Muscle of leg (tissue), 11 donors: Measurements from ENCODE around the gene SCRN3. TPM values are rescaled to one million over a fixed set of nuclear protein-coding genes. Genes with fewer than 3 reads are reported as not detected.
"Not testable (repeated sequence)": the region's sequence is repeated elsewhere in the genome, so short reads cannot be mapped to it uniquely, and the experiment has no call there.

Experiments used
- DNase-seq: peaks from one replicate; pipeline ENCODE4 v3.0.0; 2013
- H3K27ac ChIP-seq: one replicate; pipeline ENCODE4 v1.5.1; 2013; ENCODE audit warnings: mild to moderate bottlenecking, low read length, control low read depth
- H3K27me3 ChIP-seq: one replicate; pipeline ENCODE4 v1.6.1; 2013; ENCODE audit warnings: low read length; ENCODE audit not compliant: control insufficient read depth, insufficient read depth
- H3K36me3 ChIP-seq: one replicate; pipeline ENCODE4 v1.6.1; 2013; ENCODE audit warnings: low read length; ENCODE audit not compliant: control insufficient read depth, insufficient read depth
- H3K4me1 ChIP-seq: one replicate; pipeline ENCODE4 v1.6.1; 2013; ENCODE audit warnings: low read length; ENCODE audit not compliant: control insufficient read depth, insufficient read depth
- H3K4me3 ChIP-seq: one replicate; pipeline ENCODE4 v1.5.1; 2013; ENCODE audit warnings: low read length, control low read depth
- H3K9me3 ChIP-seq: replicated peaks from 2 replicates; pipeline ENCODE4 v1.6.1; 2013; ENCODE audit warnings: low read depth, low read length; ENCODE audit not compliant: control insufficient read depth
- WGBS: methylation state at CpG from one replicate; pipeline ENCODE4 v1.1.5; 2013; ENCODE audit warnings: missing lambda C conversion rate; ENCODE audit not compliant: insufficient coverage; 5-methylcytosine and 5-hydroxymethylcytosine counted together
- polyA plus RNA-seq, 8 donors: library from polyadenylated mRNA; unstranded; fragments of 120-200 nt; gene quantifications; one replicate each; pipeline versions ENCODE4 v1.2.1 to v1.2.3, GENCODE V29; 2013; ENCODE audit warnings: inconsistent platforms in 1 of 8, low replicate concordance in 1 of 8; ENCODE audit not compliant: insufficient read length in 8 of 8, insufficient read depth in 1 of 8
- total RNA-seq: library from RNA; stranded (reverse); fragments of 120-200 nt; gene quantifications from one replicate; pipeline ENCODE4 v1.2.4, GENCODE V29; 2013

The SCRN3 gene
- total and polyA plus RNA-seq, 9 donors: 19.4 to 35.0 (median 29.8) TPM

GRCh38 chr2:174364628-174365027, 30.9 kb upstream of the SCRN3 start:
- no peak for DNase-seq
- Histone ChIP-seq H3K36me3 (peaks cover 21% of the 10 kb centered on the region), H3K4me3 (no peak overlapping the region), H3K27me3 (no peaks in the 10 kb centered on the region), H3K27ac (no peak overlapping the region), H3K9me3 (peaks cover 10% of the 10 kb centered on the region), H3K4me1 (no peaks in the 10 kb centered on the region)
- WGBS: 100% methylated on average over 1 of the region's 2 CpGs

GRCh38 chr2:174365571-174365970, 30.0 kb upstream of the SCRN3 start:
- no peak overlapping the region for H3K27ac ChIP-seq
- H3K27me3 ChIP-seq: no peaks in the 10 kb centered on the region
- H3K4me1 ChIP-seq: no peaks in the 10 kb centered on the region
- WGBS: no CpG with 5 or more reads among the region's 2 CpGs
- no peak overlapping the region for H3K4me3 ChIP-seq
- peaks cover 29% of the 10 kb centered on the region for H3K36me3 ChIP-seq
- peaks cover 10% of the 10 kb centered on the region for H3K9me3 ChIP-seq
- DNase-seq: no peak

GRCh38 chr2:174368691-174369090, 26.8 kb upstream of the SCRN3 start:
- Histone ChIP-seq H3K36me3 (peaks cover 29% of the 10 kb centered on the region), H3K4me1 (no peaks in the 10 kb centered on the region), H3K27ac (no peak overlapping the region), H3K4me3 (no peak overlapping the region), H3K9me3 (peaks cover 10% of the 10 kb centered on the region), H3K27me3 (no peaks in the 10 kb centered on the region)
- no peak for DNase-seq
- no CpG with 5 or more reads among the region's 1 CpG for WGBS

GRCh38 chr2:174376967-174377366, 18.6 kb upstream of the SCRN3 start:
- Histone ChIP-seq H3K4me1 (no peaks in the 10 kb centered on the region), H3K27ac (no peak overlapping the region), H3K9me3 (no peaks in the 10 kb centered on the region), H3K4me3 (no peak overlapping the region), H3K36me3 (peaks cover 32% of the 10 kb centered on the region), H3K27me3 (no peaks in the 10 kb centered on the region)
- DNase-seq: no peak
- WGBS: no CpG with 5 or more reads among the region's 2 CpGs

GRCh38 chr2:174383796-174384195, 11.7 kb upstream of the SCRN3 start:
- no peak overlapping the region for H3K27ac ChIP-seq

GRCh38 chr2:174385201-174385600, 10.3 kb upstream of the SCRN3 start:
- H3K4me1 ChIP-seq: no peaks in the 10 kb centered on the region
- no peaks in the 10 kb centered on the region for H3K9me3 ChIP-seq
- H3K27me3 ChIP-seq: no peaks in the 10 kb centered on the region
- WGBS: no CpG with 5 or more reads among the region's 3 CpGs
- no peak overlapping the region for H3K4me3 ChIP-seq
- no peak overlapping the region for H3K27ac ChIP-seq
- no peak for DNase-seq
- H3K36me3 ChIP-seq: peaks cover 19% of the 10 kb centered on the region

More at GRCh38 chr2:174383796-174384195, 11.7 kb upstream of the SCRN3 start:
- peak; percentile 7 for DNase-seq
- Histone ChIP-seq H3K4me3 (no peak overlapping the region), H3K9me3 (no peaks in the 10 kb centered on the region), H3K4me1 (no peaks in the 10 kb centered on the region), H3K27me3 (no peaks in the 10 kb centered on the region), H3K36me3 (peaks cover 21% of the 10 kb centered on the region)
- WGBS: no CpG with 5 or more reads among the region's 1 CpG

GRCh38 chr2:174388706-174389105, 6.8 kb upstream of the SCRN3 start:
- H3K4me1 ChIP-seq, H3K27me3 ChIP-seq, H3K27ac ChIP-seq, H3K4me3 ChIP-seq, H3K9me3 ChIP-seq, DNase-seq: not testable (repeated sequence)
- H3K36me3 ChIP-seq: peaks cover 19% of the 10 kb centered on the region
- WGBS: 100% methylated on average over 1 of the region's 3 CpGs

- H3K27ac ChIP-seq: no peak overlapping the region
- H3K36me3 ChIP-seq: peaks cover 19% of the 10 kb centered on the region
- H3K27me3 ChIP-seq: no peaks in the 10 kb centered on the region
- no peaks in the 10 kb centered on the region for H3K9me3 ChIP-seq
- 100% methylated on average over 3 of the region's 6 CpGs for WGBS
- no peaks in the 10 kb centered on the region for H3K4me1 ChIP-seq
- DNase-seq: no peak
- H3K4me3 ChIP-seq: no peak overlapping the region
These were observed 6.0 kb upstream of the SCRN3 start for GRCh38 chr2:174389542-174389941.

- H3K36me3 ChIP-seq: peaks cover 15% of the 10 kb centered on the region
- H3K27ac ChIP-seq: not testable (repeated sequence)
These were observed 5.2 kb upstream of the SCRN3 start for GRCh38 chr2:174390303-174390702.

GRCh38 chr2:174392706-174393105, 2.8 kb upstream of the SCRN3 start:
- Histone ChIP-seq H3K27ac (no peak overlapping the region), H3K4me3 (no peak overlapping the region), H3K4me1 (peaks cover 7% of the 10 kb centered on the region), H3K9me3 (no peaks in the 10 kb centered on the region), H3K36me3 (peaks cover 8% of the 10 kb centered on the region), H3K27me3 (no peaks in the 10 kb centered on the region)
- no peak for DNase-seq

More at GRCh38 chr2:174390303-174390702, 5.2 kb upstream of the SCRN3 start:
- H3K4me1 ChIP-seq, DNase-seq, H3K9me3 ChIP-seq, H3K4me3 ChIP-seq, H3K27me3 ChIP-seq: not testable (repeated sequence)
- 100% methylated on average over 3 of the region's 3 CpGs for WGBS

GRCh38 chr2:174395969-174396630, 570 bp downstream of the SCRN3 start:
- Histone ChIP-seq H3K36me3 (peaks cover 4% of the 10 kb centered on the region), H3K27me3 (no peaks in the 10 kb centered on the region), H3K9me3 (no peaks in the 10 kb centered on the region), H3K4me1 (peaks cover 7% of the 10 kb centered on the region), H3K4me3 (peak overlapping the region; percentile 94), H3K27ac (peak overlapping the region; percentile 95)
- WGBS: 0% methylated on average over 15 of the region's 27 CpGs
- no peak for DNase-seq
